Lower lobe of right lung (tissue), 2 donors: ENCODE results near the gene VIPR1. TPM values are rescaled to one million over a fixed set of nuclear protein-coding genes. Genes with fewer than 3 reads are reported as not detected.
A peak's percentile ranks its signal among the peaks of the same experiment; 100 is the strongest.

ENCODE experiments used
- ATAC-seq, 2 donors: fragments of 200-7000 bp; cut with Tn5 transposase; one replicate each; pipeline ENCODE4 v1.9.1; 2020 to 2022; ENCODE audit warnings: mild to moderate bottlenecking in 2 of 2, moderate library complexity in 2 of 2
- DNase-seq: peaks from one replicate; pipeline ENCODE4 v3.0.0-alpha.2; 2020
- H3K27ac ChIP-seq: fragments of 200-600 bp; one replicate; pipeline ENCODE4 v1.8.0; 2022
- H3K27me3 ChIP-seq: fragments of 200-600 bp; one replicate; pipeline ENCODE4 v1.8.0; 2022; ENCODE audit warnings: low read depth
- H3K36me3 ChIP-seq: fragments of 200-600 bp; one replicate; pipeline ENCODE4 v1.8.0; 2022; ENCODE audit warnings: mild to moderate bottlenecking
- H3K4me1 ChIP-seq: fragments of 200-600 bp; one replicate; pipeline ENCODE4 v1.8.0; 2022
- H3K4me3 ChIP-seq: fragments of 200-600 bp; one replicate; pipeline ENCODE4 v1.8.0; 2022; ENCODE audit warnings: mild to moderate bottlenecking
- H3K9me3 ChIP-seq: fragments of 200-600 bp; one replicate; pipeline ENCODE4 v1.8.0; 2022
- CTCF ChIP-seq: fragments of 200-600 bp; IDR thresholded peaks from one replicate; pipeline ENCODE4 v1.8.0; 2022; ENCODE audit warnings: antibody characterized with exemption, mild to moderate bottlenecking
- intact Hi-C: fragments of 100-400 bp; cut with DNase I; formaldehyde crosslinking; loops from one replicate; pipeline ENCODE4 v1.11.0; 2022
- total RNA-seq: library from RNA; stranded (reverse); fragmentation: NEBNext Ultra II Directional; extraction: Animal tissue kit (Norgen Biotek cat#: 25700); gene quantifications from one replicate; pipeline ENCODE4 v1.2.1, GENCODE V29; 2021
- donor health status: DM: no; HTN: yes; CAD: no; lungs with severe emphysema.

VIPR1 gene
- total RNA-seq, 1 donor from 2014 or later, result 212 TPM

GRCh38 chr3:42541079-42541478, 38.6 kb downstream of the VIPR1 start:
- intact Hi-C loops, result no loop called here
- Histone ChIP-seq H3K36me3 (no peaks in the 10 kb centered on the region), H3K27me3 (no peaks in the 10 kb centered on the region), H3K9me3 (no peaks in the 10 kb centered on the region), H3K27ac (peak overlapping the region; percentile 53), H3K4me3 (no peak overlapping the region), H3K4me1 (peaks cover 71% of the 10 kb centered on the region)
- ATAC-seq, result no peak
- no peak for DNase-seq
- no peak for TF ChIP-seq CTCF

GRCh38 chr3:42544492-42545283, 42.2 kb downstream of the VIPR1 start:
- peak; percentile 38 for TF ChIP-seq CTCF
- ATAC-seq, result peak; percentile 86 to 91
- H3K27me3 ChIP-seq, result no peaks in the 10 kb centered on the region
- H3K36me3 ChIP-seq, result peaks cover 9% of the 10 kb centered on the region
- DNase-seq, result peak; percentile 81
- peaks cover 84% of the 10 kb centered on the region for H3K4me1 ChIP-seq
- no peaks in the 10 kb centered on the region for H3K9me3 ChIP-seq
- H3K27ac ChIP-seq, result peak overlapping the region; percentile 85
- no peak overlapping the region for H3K4me3 ChIP-seq
- intact Hi-C loops, result no loop called here

GRCh38 chr3:42545284-42545900, 42.9 kb downstream of the VIPR1 start:
- DNase-seq (no peak), ATAC-seq (peak; percentile 46 to 52)
- H3K36me3 ChIP-seq, result peaks cover 16% of the 10 kb centered on the region
- H3K9me3 ChIP-seq, result no peaks in the 10 kb centered on the region
- TF ChIP-seq CTCF, result no peak
- intact Hi-C loops, result no loop called here
- H3K4me3 ChIP-seq, result no peak overlapping the region
- peaks cover 77% of the 10 kb centered on the region for H3K4me1 ChIP-seq
- peak overlapping the region; percentile 85 for H3K27ac ChIP-seq
- H3K27me3 ChIP-seq, result no peaks in the 10 kb centered on the region

- intact Hi-C loops, result no loop called here
- peaks cover 64% of the 10 kb centered on the region for H3K4me1 ChIP-seq
- peaks cover 30% of the 10 kb centered on the region for H3K36me3 ChIP-seq
- H3K9me3 ChIP-seq, result no peaks in the 10 kb centered on the region
- no peak for DNase-seq
- H3K27me3 ChIP-seq, result no peaks in the 10 kb centered on the region
- H3K27ac ChIP-seq, result peak overlapping the region; percentile 85
- ATAC-seq, result no peak
- no peak for TF ChIP-seq CTCF
- H3K4me3 ChIP-seq, result no peak overlapping the region
Measured at GRCh38 chr3:42546691-42547213, 44.3 kb downstream of the VIPR1 start.

- Histone ChIP-seq H3K27me3 (no peaks in the 10 kb centered on the region), H3K4me1 (peaks cover 57% of the 10 kb centered on the region), H3K27ac (peak overlapping the region; percentile 85), H3K4me3 (no peak overlapping the region), H3K9me3 (no peaks in the 10 kb centered on the region), H3K36me3 (peaks cover 37% of the 10 kb centered on the region)
- peak; percentile 97 for TF ChIP-seq CTCF
- intact Hi-C loops, result no loop called here
- ATAC-seq, result peak; percentile 58
- peak; percentile 85 for DNase-seq
Measured at GRCh38 chr3:42547401-42547945, 45.0 kb downstream of the VIPR1 start.
